H9 (cell line): ENCODE results near the gene KLHL18. TPM values are rescaled to one million over a fixed set of nuclear protein-coding genes. Genes with fewer than 3 reads are reported as not detected.

Source experiments
- DNase-seq: peaks from one replicate; pipeline ENCODE4 v3.0.0-alpha.2; 2017
- H2AFZ ChIP-seq: one replicate; pipeline ENCODE4 v1.6.1; 2013; ENCODE audit warnings: mild to moderate bottlenecking, low read length, control low read depth, moderate library complexity
- H2AK5ac ChIP-seq: 2 replicates; pipeline ENCODE4 v1.6.1; 2013; ENCODE audit warnings: low read length, control low read depth, mixed read lengths; ENCODE audit not compliant: insufficient read length
- H2BK120ac ChIP-seq: one replicate; pipeline ENCODE4 v1.6.1; 2013; ENCODE audit warnings: low read depth, mild to moderate bottlenecking, low read length, control low read depth, inconsistent platforms; ENCODE audit not compliant: poor library complexity, severe bottlenecking
- H2BK12ac ChIP-seq: 2 replicates; pipeline ENCODE4 v1.6.1; 2013; ENCODE audit warnings: low read length, control low read depth, mixed read lengths, low read depth; ENCODE audit not compliant: insufficient read length
- H2BK15ac ChIP-seq: 2 replicates; pipeline ENCODE4 v1.6.1; 2013; ENCODE audit warnings: low read depth, low read length, control low read depth
- H2BK20ac ChIP-seq: one replicate; pipeline ENCODE4 v1.6.1; 2013; ENCODE audit warnings: low read depth, mild to moderate bottlenecking, low read length, control low read depth, inconsistent platforms; ENCODE audit not compliant: poor library complexity, severe bottlenecking
- H2BK5ac ChIP-seq: 2 replicates; pipeline ENCODE4 v1.6.1; 2013; ENCODE audit warnings: low read length, control low read depth, mixed read lengths; ENCODE audit not compliant: insufficient read length
- H3K14ac ChIP-seq: 2 replicates; pipeline ENCODE4 v1.6.1; 2013; ENCODE audit warnings: low read length, control low read depth; ENCODE audit not compliant: insufficient read depth
- H3K18ac ChIP-seq: 2 replicates; pipeline ENCODE4 v1.6.1; 2013; ENCODE audit warnings: low read depth, mild to moderate bottlenecking, mixed read lengths, low read length, control low read depth; ENCODE audit not compliant: insufficient read length
- H3K23ac ChIP-seq: 2 replicates; pipeline ENCODE4 v1.6.1; 2013; ENCODE audit warnings: low read length, control low read depth, mixed read lengths, low read depth; ENCODE audit not compliant: insufficient read length
- H3K23me2 ChIP-seq: 2 replicates; pipeline ENCODE4 v1.6.1; 2013; ENCODE audit warnings: low read depth, mild to moderate bottlenecking, mixed read lengths, low read length, control low read depth; ENCODE audit not compliant: insufficient read length, poor library complexity, severe bottlenecking
- H3K27ac ChIP-seq: 2 replicates; pipeline ENCODE4 v1.5.1; 2013; ENCODE audit warnings: low read length, control low read depth, mixed read lengths, low read depth; ENCODE audit not compliant: insufficient read length
- H3K27me3 ChIP-seq: 2 replicates; pipeline ENCODE4 v1.6.1; 2013; ENCODE audit warnings: low read length, control low read depth, inconsistent platforms; ENCODE audit not compliant: insufficient read depth
- H3K4ac ChIP-seq: 2 replicates; pipeline ENCODE4 v1.6.1; 2013; ENCODE audit warnings: low read depth, mild to moderate bottlenecking, control low read depth, inconsistent platforms, low read length, moderate library complexity
- H3K4me1 ChIP-seq: 2 replicates; pipeline ENCODE4 v1.6.1; 2013; ENCODE audit warnings: low read length, control low read depth, inconsistent platforms; ENCODE audit not compliant: insufficient read depth
- H3K4me2 ChIP-seq: 2 replicates; pipeline ENCODE4 v1.6.1; 2013; ENCODE audit warnings: low read length, control low read depth, mixed read lengths; ENCODE audit not compliant: insufficient read length, insufficient read depth
- H3K56ac ChIP-seq: 2 replicates; pipeline ENCODE4 v1.6.1; 2013; ENCODE audit warnings: low read depth, mild to moderate bottlenecking, mixed read lengths, low read length, control low read depth; ENCODE audit not compliant: insufficient read length
- H3K79me1 ChIP-seq: 2 replicates; pipeline ENCODE4 v1.6.1; 2013; ENCODE audit warnings: low read depth, mild to moderate bottlenecking, moderate library complexity, low read length, control low read depth, inconsistent platforms; ENCODE audit not compliant: insufficient read depth, poor library complexity, severe bottlenecking
- H3K79me2 ChIP-seq: 2 replicates; pipeline ENCODE4 v1.6.1; 2013; ENCODE audit warnings: low read length, control low read depth, inconsistent platforms; ENCODE audit not compliant: insufficient read depth
- H3K9ac ChIP-seq: 2 replicates; pipeline ENCODE4 v1.6.1; 2013; ENCODE audit warnings: low read length, control low read depth, mixed read lengths; ENCODE audit not compliant: insufficient read length; ENCODE audit errors: extremely low read depth
- H3K9me3 ChIP-seq: one replicate; pipeline ENCODE4 v1.6.1; 2013; ENCODE audit warnings: low read depth, low read length, inconsistent platforms; ENCODE audit not compliant: control insufficient read depth
- H3T11ph ChIP-seq: one replicate; pipeline ENCODE4 v1.6.1; 2013; ENCODE audit warnings: mild to moderate bottlenecking, low read length, control low read depth, inconsistent platforms
- H4K20me1 ChIP-seq: one replicate; pipeline ENCODE4 v1.6.1; 2013; ENCODE audit not compliant: control insufficient read depth, insufficient read length, insufficient read depth
- H4K5ac ChIP-seq: 2 replicates; pipeline ENCODE4 v1.6.1; 2013; ENCODE audit warnings: low read depth, mild to moderate bottlenecking, mixed read lengths, low read length, control low read depth; ENCODE audit not compliant: insufficient read length
- H4K8ac ChIP-seq: replicated peaks from 2 replicates; pipeline ENCODE4 v1.6.1; 2013; ENCODE audit warnings: low read length, control low read depth, mixed read lengths, low read depth; ENCODE audit not compliant: insufficient read length
- H4K91ac ChIP-seq: 2 replicates; pipeline ENCODE4 v1.6.1; 2013; ENCODE audit warnings: low read depth, mild to moderate bottlenecking, moderate library complexity, mixed read lengths, low read length, control low read depth; ENCODE audit not compliant: insufficient read length
- H3K27ac Mint-ChIP-seq, 3 experiments: 2 replicates in 2 of 3; 3 replicates in 1 of 3; pipeline ENCODE4 v1.8.0; 2020 to 2021; ENCODE audit warnings: mixed read lengths in 3 of 3, mild to moderate bottlenecking in 1 of 3, moderate library complexity in 1 of 3
- H3K27me3 Mint-ChIP-seq: 2 replicates; pipeline ENCODE4 v1.8.0; 2021; ENCODE audit warnings: low read depth, mild to moderate bottlenecking, moderate library complexity, mixed read lengths
- H3K36me3 Mint-ChIP-seq, 3 experiments: 2 replicates in 2 of 3; 3 replicates in 1 of 3; pipeline ENCODE4 v1.8.0; 2020 to 2021; ENCODE audit warnings: low read depth in 3 of 3, mixed read lengths in 3 of 3; ENCODE audit not compliant: insufficient read depth in 1 of 3
- H3K4me1 Mint-ChIP-seq, 2 experiments: 2 replicates each; pipeline ENCODE4 v1.8.0; 2020; ENCODE audit warnings: mixed read lengths in 2 of 2
- H3K4me3 Mint-ChIP-seq, 2 experiments: 2 replicates in 1 of 2; 3 replicates in 1 of 2; pipeline ENCODE4 v1.8.0; 2020 to 2021; ENCODE audit warnings: mild to moderate bottlenecking in 2 of 2, mixed read lengths in 2 of 2, moderate library complexity in 1 of 2
- H3K9me3 Mint-ChIP-seq, 2 experiments: 2 replicates in 1 of 2; 3 replicates in 1 of 2; pipeline ENCODE4 v1.8.0; 2020; ENCODE audit warnings: mild to moderate bottlenecking in 2 of 2, mixed read lengths in 2 of 2, moderate library complexity in 1 of 2
- whole genome bisulfite sequencing: extraction: QIAGEN DNeasy Blood & Tissue Kit; methylation state at CpG from one replicate; pipeline ENCODE4 v1.1.7; 2013; ENCODE audit warnings: missing lambda C conversion rate, low lambda C conversion rate, mixed read lengths; ENCODE audit not compliant: insufficient read length; ENCODE audit errors: extremely low coverage; 5-methylcytosine and 5-hydroxymethylcytosine counted together
- total RNA-seq: library from RNA; stranded (reverse); gene quantifications from 2 replicates; pipeline ENCODE4 v1.2.1, GENCODE V29; 2021
- TF ChIP-seq, protein P1 (sequence below): fragments of 200-600 bp; sonication (generic); conservative IDR thresholded peaks from 3 replicates; pipeline ENCODE4 v1.8.0; 2021; ENCODE audit warnings: antibody characterized with exemption, mild to moderate bottlenecking

KLHL18 gene
- total RNA-seq, 1 experiment from 2014 or later = 55.3 TPM

DNA sequence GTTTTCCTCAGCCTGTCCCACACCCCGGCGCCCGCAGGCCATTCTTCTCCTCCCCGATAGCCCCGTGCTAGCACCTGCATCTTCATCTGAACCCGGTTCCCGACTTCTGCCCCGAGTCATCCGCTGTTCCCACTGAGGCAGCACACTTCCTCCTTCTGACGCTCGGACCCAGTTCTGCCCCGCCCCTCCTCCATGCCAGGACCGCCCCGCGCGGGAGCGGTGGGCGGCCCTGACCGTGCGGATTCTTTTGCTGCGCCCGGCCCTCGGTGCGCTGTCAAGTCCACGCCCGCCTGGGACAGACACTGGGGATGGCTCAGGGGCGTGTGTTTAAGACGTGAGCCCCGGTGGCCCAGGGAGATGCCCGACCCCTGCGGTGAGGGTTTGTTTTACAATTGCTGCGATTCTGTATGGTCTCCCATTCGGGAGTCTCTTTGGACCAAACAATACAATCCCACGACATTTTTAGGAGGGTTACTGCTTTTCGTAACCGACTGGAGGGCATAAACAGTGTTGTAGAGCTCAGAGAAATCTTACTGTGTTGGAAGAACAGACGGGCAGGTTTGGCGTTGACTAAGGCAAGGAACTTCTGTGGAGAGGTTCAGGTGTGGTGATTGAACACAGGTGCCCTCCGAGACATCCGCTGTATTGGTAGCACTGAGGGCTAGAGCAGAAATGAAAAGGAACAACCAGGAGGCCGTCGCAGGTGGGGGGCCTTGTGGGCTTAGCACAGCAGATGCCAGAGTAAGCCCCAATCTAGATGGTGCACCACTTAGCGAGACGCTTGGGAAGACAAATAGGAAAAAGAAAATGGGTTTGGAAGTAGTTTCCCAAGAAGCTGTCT lies 98.8 kb downstream of the KLHL18 start:
- Histone ChIP-seq H3K14ac (peak overlapping the region; percentile 85; the same call in 1 of the 2 replicates), H4K8ac (no peak overlapping the region), H3K4me1 (no peaks in the 10 kb centered on the region), H2BK12ac (no peak overlapping the region), H2BK15ac (no peak overlapping the region), H3K4ac (no peak overlapping the region), H3K23ac (no peak overlapping the region), H4K91ac (no peak overlapping the region), H3K18ac (no peak overlapping the region), H3K56ac (no peak overlapping the region), H3K9ac (peak overlapping the region; percentile 75), H3K27me3 (no peaks in the 10 kb centered on the region), H3K4me2 (peak overlapping the region; percentile 99), H3K9me3 (no peaks in the 10 kb centered on the region), H4K20me1 (no peaks in the 10 kb centered on the region), H2BK20ac (no peak overlapping the region), H3K23me2 (peaks cover 16% of the 10 kb centered on the region), H2BK120ac (no peak overlapping the region), H2AK5ac (no peak overlapping the region), H3T11ph (no peak overlapping the region), H2BK5ac (no peak overlapping the region), H3K27ac (no peak overlapping the region), H4K5ac (no peak overlapping the region), H2AFZ (no peak overlapping the region), H3K79me1 (peaks cover 3% of the 10 kb centered on the region), H3K79me2 (peaks cover 15% of the 10 kb centered on the region; the same call in 1 of the 2 replicates)
- no CpG with 5 or more reads among the region's 44 CpGs for WGBS
- Mint-ChIP-seq H3K36me3 (peaks cover 2 to 10% (median 8%) of the 10 kb centered on the region in 3 experiments; a peak in 6 of 7 replicates), H3K4me1 (peaks cover 20 to 27% of the 10 kb centered on the region in 2 experiments), H3K4me3 (peak overlapping the region; percentile 98 to 100), H3K27me3 (no peaks in the 10 kb centered on the region), H3K9me3 (no peaks in the 10 kb centered on the region; a peak in 1 of 5 replicates), H3K27ac (peak overlapping the region; percentile 96 to 99 (median 99))
- TF ChIP-seq, protein P1, sequence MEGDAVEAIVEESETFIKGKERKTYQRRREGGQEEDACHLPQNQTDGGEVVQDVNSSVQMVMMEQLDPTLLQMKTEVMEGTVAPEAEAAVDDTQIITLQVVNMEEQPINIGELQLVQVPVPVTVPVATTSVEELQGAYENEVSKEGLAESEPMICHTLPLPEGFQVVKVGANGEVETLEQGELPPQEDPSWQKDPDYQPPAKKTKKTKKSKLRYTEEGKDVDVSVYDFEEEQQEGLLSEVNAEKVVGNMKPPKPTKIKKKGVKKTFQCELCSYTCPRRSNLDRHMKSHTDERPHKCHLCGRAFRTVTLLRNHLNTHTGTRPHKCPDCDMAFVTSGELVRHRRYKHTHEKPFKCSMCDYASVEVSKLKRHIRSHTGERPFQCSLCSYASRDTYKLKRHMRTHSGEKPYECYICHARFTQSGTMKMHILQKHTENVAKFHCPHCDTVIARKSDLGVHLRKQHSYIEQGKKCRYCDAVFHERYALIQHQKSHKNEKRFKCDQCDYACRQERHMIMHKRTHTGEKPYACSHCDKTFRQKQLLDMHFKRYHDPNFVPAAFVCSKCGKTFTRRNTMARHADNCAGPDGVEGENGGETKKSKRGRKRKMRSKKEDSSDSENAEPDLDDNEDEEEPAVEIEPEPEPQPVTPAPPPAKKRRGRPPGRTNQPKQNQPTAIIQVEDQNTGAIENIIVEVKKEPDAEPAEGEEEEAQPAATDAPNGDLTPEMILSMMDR = no peak
- DNase-seq = peak; percentile 87
